Liver (tissue), 9 donors: ENCODE results near the gene GLP1R. TPM values are rescaled to one million over a fixed set of nuclear protein-coding genes. Genes with fewer than 3 reads are reported as not detected.
"Not testable (repeated sequence)": the region's sequence is repeated elsewhere in the genome, so short reads cannot be mapped to it uniquely, and the experiment has no call there.

Experiments
- DNase-seq: peaks from one replicate; pipeline ENCODE4 v3.0.0-alpha.2; 2017; ENCODE audit warnings: low spot score
- H3K27ac ChIP-seq, 2 donors: one replicate each; pipeline ENCODE4 v1.7.0; 2013; ENCODE audit warnings: inconsistent platforms in 2 of 2, low read length in 2 of 2, control low read depth in 1 of 2, low read depth in 1 of 2, mild to moderate bottlenecking in 1 of 2
- H3K27me3 ChIP-seq, 4 donors: one replicate each; pipeline versions ENCODE4 v1.6.1 to v1.7.0; 2013; ENCODE audit warnings: low read length in 3 of 4, inconsistent platforms in 1 of 4, mild to moderate bottlenecking in 1 of 4, moderate library complexity in 1 of 4; ENCODE audit not compliant: control insufficient read depth in 4 of 4, insufficient read depth in 4 of 4
- H3K36me3 ChIP-seq, 4 donors: one replicate each; pipeline versions ENCODE4 v1.6.1 to v1.7.0; 2013; ENCODE audit warnings: low read length in 3 of 4, mild to moderate bottlenecking in 3 of 4, low read depth in 1 of 4, moderate library complexity in 1 of 4; ENCODE audit not compliant: control insufficient read depth in 4 of 4, insufficient read depth in 3 of 4
- H3K4me1 ChIP-seq, 4 donors: one replicate each; pipeline versions ENCODE4 v1.6.1 to v1.7.0; 2013; ENCODE audit warnings: low read length in 3 of 4, mild to moderate bottlenecking in 3 of 4, moderate library complexity in 1 of 4; ENCODE audit not compliant: control insufficient read depth in 4 of 4, insufficient read depth in 4 of 4
- H3K4me3 ChIP-seq, 3 donors: one replicate each; pipeline versions ENCODE4 v1.6.1 to v1.7.0; 2013; ENCODE audit warnings: low read length in 3 of 3, control low read depth in 1 of 3, low read depth in 1 of 3, mild to moderate bottlenecking in 1 of 3
- H3K9ac ChIP-seq, 2 donors: one replicate each; pipeline ENCODE4 v1.7.0; 2013; ENCODE audit warnings: low read length in 2 of 2, mild to moderate bottlenecking in 2 of 2, moderate library complexity in 2 of 2, control low read depth in 1 of 2, low read depth in 1 of 2
- H3K9me3 ChIP-seq, 4 donors: one replicate each; pipeline versions ENCODE4 v1.6.1 to v1.7.0; 2013; ENCODE audit warnings: low read length in 3 of 4; ENCODE audit not compliant: control insufficient read depth in 4 of 4
- ATF3 ChIP-seq: IDR thresholded peaks from 2 replicates; pipeline ENCODE4 v1.6.1; 2016; ENCODE audit warnings: antibody characterized with exemption
- CTCF ChIP-seq: fragments of 150-350 bp; IDR thresholded peaks from 2 replicates; pipeline ENCODE4 v1.5.1; 2017; ENCODE audit warnings: improper control_type of control experiment, low read depth, low read length; ENCODE audit not compliant: missing input control
- FOXA1 ChIP-seq: IDR thresholded peaks from 2 replicates; pipeline ENCODE4 v1.6.1; 2016; ENCODE audit warnings: antibody characterized with exemption
- FOXA2 ChIP-seq: IDR thresholded peaks from 2 replicates; pipeline ENCODE4 v1.6.1; 2016; ENCODE audit warnings: antibody characterized with exemption
- HNF4G ChIP-seq: IDR thresholded peaks from 2 replicates; pipeline ENCODE4 v1.6.1; 2016; ENCODE audit warnings: antibody characterized with exemption
- JUND ChIP-seq, 2 donors: IDR thresholded peaks; 2 replicates each; pipeline ENCODE4 v1.6.1; 2016; ENCODE audit warnings: antibody characterized with exemption in 2 of 2
- MAX ChIP-seq: IDR thresholded peaks from 2 replicates; pipeline ENCODE4 v1.6.1; 2016; ENCODE audit warnings: antibody characterized with exemption
- NR2F2 ChIP-seq: IDR thresholded peaks from 2 replicates; pipeline ENCODE4 v1.6.1; 2016; ENCODE audit warnings: antibody characterized with exemption
- RAD21 ChIP-seq, 2 donors: IDR thresholded peaks; 2 replicates each; pipeline ENCODE4 v1.6.1; 2016; ENCODE audit warnings: antibody characterized with exemption in 2 of 2, mild to moderate bottlenecking in 2 of 2
- REST ChIP-seq: IDR thresholded peaks from 2 replicates; pipeline ENCODE4 v1.6.1; 2016; ENCODE audit warnings: antibody characterized with exemption, mild to moderate bottlenecking
- RXRA ChIP-seq, 2 donors: IDR thresholded peaks; 2 replicates each; pipeline ENCODE4 v1.6.1; 2017 to 2018; ENCODE audit warnings: antibody characterized with exemption in 2 of 2, mild to moderate bottlenecking in 1 of 2
- TAF1 ChIP-seq: conservative IDR thresholded peaks from 2 replicates; pipeline ENCODE4 v1.6.1; 2016; ENCODE audit warnings: antibody characterized with exemption, mild to moderate bottlenecking
- YY1 ChIP-seq: IDR thresholded peaks from 2 replicates; pipeline ENCODE4 v1.6.1; 2016; ENCODE audit warnings: antibody characterized with exemption, mild to moderate bottlenecking
- ZBTB33 ChIP-seq: IDR thresholded peaks from 2 replicates; pipeline ENCODE4 v1.6.1; 2016; ENCODE audit warnings: antibody characterized with exemption
- WGBS: extraction: QIAGEN DNeasy Blood & Tissue Kit; methylation state at CpG from one replicate; pipeline ENCODE4 v1.1.7; 2013; 5-methylcytosine and 5-hydroxymethylcytosine counted together
- polyA plus RNA-seq, 2 donors: library from polyadenylated mRNA; stranded (reverse) in 1 of 2; unstranded in 1 of 2; fragments of 200-250 nt in 1 of 2; fragments of >200 nt in 1 of 2; fragmentation: Nextera tagmentation in 1 of 2; extraction: Ambion mirVana in 1 of 2; gene quantifications; one replicate each; pipeline versions ENCODE4 v1.2.1 to v1.2.3, GENCODE V29; 2013 to 2015
- total RNA-seq, 2 donors: library from RNA; depleted of rRNA; stranded (reverse); fragments of >200 nt; gene quantifications; one replicate each; pipeline ENCODE4 v1.2.3, GENCODE V29; 2014
- donor health status: healthy.
- donor health status: healthy.
- donor health status: healthy.
- donor health status: healthy.
- donor health status: healthy.

The GLP1R gene
- total and polyA plus RNA-seq, 4 donors: not detected

- TF ChIP-seq MAX: no peak
- no peak for TF ChIP-seq ATF3
- no peak for TF ChIP-seq YY1
- TF ChIP-seq RAD21 (IDR thresholded peaks at IDR 0.05): no peak
- TF ChIP-seq REST: no peak
- no peak for TF ChIP-seq RXRA (IDR thresholded peaks at IDR 0.05)
- TF ChIP-seq FOXA2: no peak
- no peaks in the 10 kb centered on the region for H3K9me3 ChIP-seq
- no peak overlapping the region for H3K9ac ChIP-seq
- no peaks in the 10 kb centered on the region for H3K27me3 ChIP-seq
- no peak overlapping the region for H3K27ac ChIP-seq
- DNase-seq: no peak
- H3K4me1 ChIP-seq: no peaks in the 10 kb centered on the region
- no peak overlapping the region for H3K4me3 ChIP-seq
- no peaks in the 10 kb centered on the region for H3K36me3 ChIP-seq
Measured at GRCh38 chr6:39128832-39129231, 80.3 kb downstream of the GLP1R start.

- no peak for DNase-seq
- Histone ChIP-seq H3K27me3 (no peaks in the 10 kb centered on the region), H3K9me3 (no peaks in the 10 kb centered on the region), H3K36me3 (no peaks in the 10 kb centered on the region), H3K9ac (no peak overlapping the region), H3K4me1 (no peaks in the 10 kb centered on the region), H3K4me3 (no peak overlapping the region), H3K27ac (no peak overlapping the region)
- WGBS: 84% methylated on average over 1 of the region's 1 CpG
- TF ChIP-seq MAX (no peak), HNF4G (no peak), CTCF (no peak), NR2F2 (no peak), JUND (IDR thresholded peaks at IDR 0.05) (no peak), FOXA2 (no peak), FOXA1 (no peak), ZBTB33 (no peak), TAF1 (no peak)
Measured at GRCh38 chr6:39130691-39131090, 82.1 kb downstream of the GLP1R start.

GRCh38 chr6:39134761-39135160 is 86.2 kb downstream of the GLP1R start:
- not testable (repeated sequence) for H3K27ac ChIP-seq, DNase-seq, H3K9ac ChIP-seq, H3K4me1 ChIP-seq, H3K27me3 ChIP-seq, H3K36me3 ChIP-seq, H3K9me3 ChIP-seq, H3K4me3 ChIP-seq
- 71% methylated on average over 3 of the region's 3 CpGs for WGBS

GRCh38 chr6:39136207-39136606 is 87.6 kb downstream of the GLP1R start:
- H3K27me3 ChIP-seq, H3K27ac ChIP-seq, DNase-seq, H3K4me1 ChIP-seq, H3K4me3 ChIP-seq, H3K9ac ChIP-seq, H3K36me3 ChIP-seq, H3K9me3 ChIP-seq: not testable (repeated sequence)
- WGBS: 75% methylated on average over 7 of the region's 7 CpGs
